Stimulated activated CD8-positive, alpha-beta memory T cell treated with anti-CD3 and anti-CD28 coated beads, Interleukin-4, amount 100 ng/mL, for 1 hour (primary cell): ENCODE data around the gene ZNF385C.

Experiments used
- DNase-seq, 2 donors: peaks; one replicate each; pipeline ENCODE4 v3.0.0-alpha.2; 2020; ENCODE audit warnings: low read depth in 2 of 2, low spot score in 1 of 2

ZNF385C gene

DNA sequence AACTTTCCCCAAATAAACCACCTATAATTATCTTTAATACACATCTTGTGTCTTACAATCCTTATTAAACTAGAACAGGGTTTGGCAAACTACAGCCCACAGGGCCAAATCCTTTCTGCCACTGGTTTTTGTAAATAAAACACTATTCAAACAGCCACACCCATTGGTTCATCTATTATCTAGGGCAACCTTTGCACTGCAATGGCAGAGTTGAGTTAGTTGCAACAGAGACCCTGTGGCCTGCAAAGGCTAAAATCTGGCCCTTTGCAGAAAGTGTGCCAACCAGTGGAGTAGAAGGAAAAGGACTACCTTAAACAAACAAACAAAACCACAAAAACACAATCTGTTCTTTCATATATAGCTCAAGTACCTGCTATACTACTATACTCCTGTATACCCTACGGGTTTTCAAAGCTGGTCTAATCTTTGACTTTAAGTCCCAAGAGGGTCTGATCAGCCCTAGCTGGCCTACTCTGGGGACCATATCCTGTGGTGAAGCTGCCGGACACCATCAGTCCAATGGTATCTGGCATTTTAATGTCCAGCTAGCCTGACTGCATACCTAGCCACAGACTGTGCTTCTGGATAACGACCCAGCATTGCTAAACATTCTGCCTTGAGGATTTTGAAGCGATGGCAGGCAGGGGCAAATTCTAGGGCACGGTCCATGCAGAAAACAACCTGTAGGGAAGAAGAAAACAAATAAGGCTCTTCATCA is 108.4 kb downstream of the ZNF385C start:
- no peak for DNase-seq

DNA sequence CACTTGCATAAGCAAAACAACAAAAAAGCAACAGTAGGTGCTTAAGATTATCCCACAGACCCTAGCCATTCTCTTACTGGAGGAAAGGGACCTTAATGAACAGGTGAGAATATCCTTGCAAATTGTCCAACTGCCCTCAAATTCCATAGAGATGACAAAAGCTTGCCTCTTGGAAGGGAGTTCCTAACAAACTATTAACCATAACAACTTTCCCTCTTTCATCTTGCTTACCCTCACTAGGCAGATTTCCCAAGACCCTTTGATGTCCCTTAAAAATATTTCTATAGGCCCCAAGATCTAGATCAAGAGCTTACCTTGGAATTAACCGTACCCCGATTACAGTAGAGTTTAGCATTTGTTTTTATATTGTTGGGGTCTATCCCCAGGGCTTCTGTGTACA is 109.9 kb downstream of the ZNF385C start:
- no peak for DNase-seq

DNA sequence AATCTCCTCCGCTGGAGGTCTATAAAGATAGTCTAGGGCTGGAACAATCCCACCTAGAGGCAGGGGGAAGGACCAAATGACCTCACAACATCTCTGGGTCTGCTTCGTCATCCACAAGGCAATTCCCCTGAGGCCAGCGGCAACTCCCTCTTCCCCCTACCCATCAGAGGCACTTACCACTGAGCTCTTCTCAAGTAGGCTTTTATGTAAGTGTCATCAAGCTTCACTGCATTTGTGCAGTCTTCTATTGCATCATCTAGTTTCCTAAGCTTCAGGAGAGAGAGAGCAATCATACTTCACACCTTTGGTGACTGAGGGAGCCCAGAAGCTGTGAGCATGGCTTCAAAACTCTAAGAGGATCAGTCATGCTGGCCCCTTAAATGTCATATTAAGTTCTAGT is 110.6 kb downstream of the ZNF385C start:
- no peak for DNase-seq

DNA sequence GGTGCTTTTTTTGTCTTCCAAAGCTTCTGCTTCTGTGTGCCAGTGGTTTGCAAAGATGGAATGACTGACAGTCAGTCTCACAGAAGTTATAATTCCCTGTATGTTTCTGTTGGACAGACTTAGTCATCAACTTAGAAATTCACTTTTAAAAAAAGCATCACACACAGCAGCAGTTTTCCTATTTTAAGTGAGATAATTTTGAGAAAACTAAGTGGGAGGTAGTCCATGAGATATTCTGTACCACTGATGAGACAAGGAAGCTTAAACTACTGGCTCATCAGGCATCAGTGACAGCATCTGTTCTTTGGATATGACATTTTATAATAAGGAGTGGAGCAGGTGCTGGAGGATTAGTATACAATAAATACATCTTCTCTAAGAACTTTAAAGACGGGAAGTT is 111.6 kb downstream of the ZNF385C start:
- DNase-seq: no peak

DNA sequence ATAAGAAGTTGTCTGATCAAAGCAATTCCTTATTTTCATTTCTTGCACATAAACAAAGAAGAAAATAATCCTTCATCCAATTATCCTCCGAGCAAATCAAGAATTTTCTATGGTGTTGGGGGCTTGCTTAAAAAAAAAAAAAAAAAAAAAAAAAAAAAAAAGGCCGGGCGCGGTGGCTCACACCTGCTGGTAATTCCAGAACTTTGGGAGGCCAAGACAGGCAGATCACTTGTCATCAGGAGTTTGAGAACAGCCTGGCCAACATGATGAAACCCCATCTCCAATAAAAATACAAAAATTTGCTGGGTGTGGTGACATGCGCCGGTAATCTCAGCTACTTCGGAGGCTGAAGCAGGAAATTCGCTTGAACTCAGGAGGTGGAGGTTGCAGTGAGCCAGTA is 112.4 kb downstream of the ZNF385C start:
- DNase-seq: no peak

DNA sequence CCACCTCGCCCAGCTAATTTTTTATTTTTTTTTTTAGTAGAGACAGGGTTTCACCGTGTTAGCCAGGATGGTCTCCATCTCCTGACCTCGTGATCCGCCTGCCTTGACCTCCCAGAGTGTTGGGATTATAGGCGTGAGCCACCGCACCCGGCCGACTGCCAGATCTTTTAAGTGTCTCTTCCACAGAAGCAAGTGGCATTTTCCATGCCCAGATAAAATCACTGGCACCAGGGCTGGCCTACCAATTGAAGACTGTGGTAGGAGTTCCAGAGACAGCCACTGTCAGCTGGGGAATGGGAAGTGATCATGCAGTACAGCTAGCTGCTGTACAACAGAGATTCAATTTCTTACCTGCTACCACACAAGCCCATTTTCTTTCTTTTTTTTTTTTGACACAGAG is 113.8 kb downstream of the ZNF385C start:
- no peak for DNase-seq

DNA sequence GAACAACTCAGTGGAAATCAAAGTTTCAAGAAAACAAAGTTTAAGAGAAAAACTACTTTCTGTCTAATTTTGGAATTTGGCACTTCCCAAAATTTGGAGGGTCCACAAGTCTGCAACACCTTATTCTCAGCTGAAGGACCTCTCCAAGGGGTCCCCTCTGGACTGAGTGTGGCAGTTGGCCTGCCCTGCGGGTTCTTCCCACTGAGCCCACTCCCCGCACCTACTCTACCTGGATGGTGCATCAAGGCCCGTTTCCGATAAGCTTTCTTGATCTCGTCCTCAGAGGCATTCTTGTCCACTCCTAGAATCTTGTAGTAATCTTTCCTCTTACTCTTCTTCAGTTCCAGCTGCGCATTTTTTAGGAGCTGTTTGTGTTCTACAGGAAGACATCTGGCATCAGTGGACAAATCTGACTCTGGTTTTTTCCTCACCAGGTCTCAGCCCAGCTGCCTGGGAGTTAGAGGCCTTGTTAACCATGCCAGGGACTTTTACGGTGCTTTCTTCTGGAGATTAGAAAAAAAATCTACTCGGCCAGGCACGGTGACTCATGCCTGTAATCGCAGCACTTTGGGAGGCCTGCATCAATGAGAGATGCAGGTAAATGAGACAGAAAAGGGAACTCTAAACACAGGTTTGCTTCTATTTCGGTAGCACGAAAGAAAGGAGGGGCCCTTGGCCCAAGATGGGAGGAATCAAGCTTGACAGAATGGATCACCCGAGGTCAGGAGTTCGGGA is 116.1 kb downstream of the ZNF385C start:
- no peak for DNase-seq

DNA sequence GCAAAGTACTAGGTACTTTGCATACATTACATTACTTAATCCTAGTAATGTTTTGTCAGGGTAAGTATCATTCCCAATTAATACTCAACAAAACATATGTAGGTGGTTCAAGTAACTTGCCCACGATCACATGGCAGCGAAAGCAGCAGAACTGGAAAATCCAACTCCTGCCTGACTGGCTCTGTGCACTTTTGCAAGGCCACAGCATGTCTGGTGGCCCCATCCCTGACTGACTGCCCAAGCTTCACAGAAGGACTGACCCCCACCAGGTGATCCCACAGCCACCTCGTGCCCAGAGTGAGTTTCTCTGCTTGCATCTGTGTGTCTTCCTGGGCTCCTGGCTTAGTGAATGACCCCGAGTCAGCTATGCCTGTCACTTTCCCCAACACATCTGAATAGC is 120.3 kb downstream of the ZNF385C start:
- no peak for DNase-seq

DNA sequence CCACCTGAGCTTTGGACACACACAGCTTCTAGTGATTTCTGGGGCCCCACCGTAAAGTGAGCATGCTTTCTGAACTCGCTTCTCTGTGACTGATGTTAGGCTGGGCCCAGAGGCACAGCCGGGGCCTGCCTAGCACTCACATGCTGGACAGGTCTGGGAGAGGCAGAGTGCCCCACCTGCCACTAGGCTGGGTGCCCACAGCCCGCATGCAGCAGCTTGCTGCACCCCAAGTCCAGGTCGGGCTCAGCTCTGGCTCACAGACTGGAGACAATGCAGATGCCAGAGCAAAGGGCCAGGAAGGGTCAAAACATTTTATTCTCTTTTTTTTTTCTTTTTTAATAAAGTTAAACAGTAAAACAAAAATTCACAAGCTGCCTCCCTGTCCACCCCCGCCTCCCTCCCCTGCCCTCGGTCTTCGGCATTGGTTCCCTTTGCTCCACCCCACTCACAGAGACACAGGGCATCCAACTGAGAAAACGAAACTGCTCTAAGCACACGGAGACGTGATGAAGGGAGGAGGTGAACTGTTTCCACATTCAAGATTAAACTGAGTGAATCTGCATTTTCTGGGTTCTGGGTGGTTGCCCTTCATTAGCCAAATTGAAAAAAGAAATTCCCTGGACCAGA is 122.0 kb downstream of the ZNF385C start:
- no peak for DNase-seq
